ENCODE data around the gene EEFSEC. TPM values are rescaled to one million over a fixed set of nuclear protein-coding genes. Genes with fewer than 3 reads are reported as not detected.

EEFSEC gene
- total and polyA plus RNA-seq, 2 of the 4 experiments (the other 2 are of a cell fraction), result 4.5 to 9.3 TPM

GRCh38 chr3:128177865-128178264, 24.6 kb downstream of the EEFSEC start:
- in situ Hi-C loops (cut with MboI; ENCODE audit: low sequenced_read_pairs) (loop anchor here (10.0 kb wide), 1 partner anchor 417 kb away; no protein-coding TSS in a partner anchor), dilution Hi-C loops (cut with HindIII; ENCODE audit: low sequenced_read_pairs, unreplicated experiment) (no loop called here)

More at GRCh38 chr3:128177865-128178264, 24.6 kb downstream of the EEFSEC start:
- Histone ChIP-seq H2BK15ac (ENCODE audit: low read depth, low read length) (no peak overlapping the region), H3K9me3 (ENCODE audit: control insufficient read depth, insufficient read depth, low read length) (no peaks in the 10 kb centered on the region), H4K8ac (ENCODE audit: low read depth in 2 of 2, low read length in 2 of 2) (no peak overlapping the region), H3K4me1 (ENCODE audit: control insufficient read depth, insufficient read depth, low read length) (peaks cover 2% of the 10 kb centered on the region; the same call in 1 of the 2 replicates), H3K14ac (replicated peaks; ENCODE audit: low read depth, low read length) (no peak overlapping the region), H3K18ac (ENCODE audit: low read depth, low read length) (no peak overlapping the region), H2BK20ac (ENCODE audit: low read depth, low read length) (no peak overlapping the region), H3K4me2 (ENCODE audit: low read depth, low read length) (no peak overlapping the region; the same call in 1 of the 2 replicates), H3K4ac (ENCODE audit: low read depth, low read length) (no peak overlapping the region), H3K23ac (ENCODE audit: low read depth, low read length) (no peak overlapping the region), H4K20me1 (ENCODE audit: insufficient read depth, low read length) (peaks cover 3% of the 10 kb centered on the region; the same call in 1 of the 2 replicates), H2BK5ac (ENCODE audit: low read depth, low read length, poor library complexity, severe bottlenecking) (no peak overlapping the region), H3K4me3 (ENCODE audit: insufficient read depth, low read depth, low read length) (no peak overlapping the region), H3K9me1 (ENCODE audit: insufficient read depth, low read length) (0 out of 2 replicates have a peak, but pooled peaks cover 3% of the 10 kb centered on the region), H3K9ac (ENCODE audit: low read depth, low read length) (no peak overlapping the region), H4K5ac (ENCODE audit: low read depth, low read length) (no peak overlapping the region), H3K27ac (ENCODE audit: insufficient read depth, low read length) (no peak overlapping the region), H4K91ac (ENCODE audit: insufficient read depth, low read depth, low read length) (no peak overlapping the region), H2AK5ac (ENCODE audit: low read depth, low read length) (no peak overlapping the region), H3K79me1 (ENCODE audit: low read depth in 1 of 2, low read length in 2 of 2) (peaks cover 14 to 22% of the 10 kb centered on the region in 2 experiments; a peak in 3 of 4 replicates), H2BK120ac (ENCODE audit: low read depth, low read length) (no peak overlapping the region), H3K36me3 (ENCODE audit: control insufficient read depth, insufficient read depth, low read length) (no peaks in the 10 kb centered on the region), H3K56ac (ENCODE audit: extremely low read depth, insufficient read depth, low read length) (no peak overlapping the region), H2AFZ (replicated peaks; ENCODE audit: low read length, poor library complexity) (no peak overlapping the region), H3K27me3 (ENCODE audit: control insufficient read depth, insufficient read depth, low read length) (no peaks in the 10 kb centered on the region), H2AK9ac (replicated peaks; ENCODE audit: low read depth, low read length, poor library complexity) (no peak overlapping the region)
- intact Hi-C loops (cut with micrococcal nuclease), result no loop called here
- no TSS peak for BruUV-seq (replicated peaks)
- DNase-seq, result no peak
- ChIA-PET CTCF (interaction anchor here (0.7 to 1.5 kb wide), 3 partner anchors 82 to 406 kb away, joined by 3 to 6 read pairs (median 3); no protein-coding TSS in a partner anchor), POLR2A (ENCODE audit: unreplicated experiment) (no interaction called here)
- no CpG with 5 or more reads among the region's 2 CpGs for whole genome bisulfite sequencing, 2 experiments (ENCODE audit: extremely low coverage in 2 of 2, insufficient read length in 1 of 2)
- ATAC-seq (ENCODE audit: low read depth), result no peak
- TF ChIP-seq BHLHE40 (IDR thresholded peaks at IDR 0.05; ENCODE audit: low read depth, low read length) (no peak), RAD21 (IDR thresholded peaks at IDR 0.05; ENCODE audit: low read length) (no peak), MAFK (IDR thresholded peaks at IDR 0.05; ENCODE audit: low read depth, low read length) (peak; percentile 94)
